WERI-Rb-1 (cell line): ENCODE results near the gene ITPK1.

ENCODE experiments used
- DNase-seq: peaks from one replicate; pipeline ENCODE4 v3.0.0-alpha.2; 2020
- H3K27ac ChIP-seq: fragments of 250-450 bp; sonication (Bioruptor Pico); 2 replicates; pipeline ENCODE4 v1.5.1; 2020; ENCODE audit warnings: mild to moderate bottlenecking, moderate library complexity
- H3K27me3 ChIP-seq: fragments of 250-450 bp; sonication (Bioruptor Pico); 2 replicates; pipeline ENCODE4 v1.5.1; 2021; ENCODE audit warnings: mild to moderate bottlenecking, low read depth, moderate library complexity; ENCODE audit not compliant: insufficient read depth, severe bottlenecking
- H3K36me3 ChIP-seq: fragments of 250-450 bp; sonication (Bioruptor Pico); 2 replicates; pipeline ENCODE4 v1.5.1; 2020; ENCODE audit warnings: mild to moderate bottlenecking, moderate library complexity
- H3K4me3 ChIP-seq: 2 replicates; pipeline ENCODE4 v1.5.1; 2011; ENCODE audit warnings: low read depth, mild to moderate bottlenecking, control low read depth, low read length
- H3K9me3 ChIP-seq: fragments of 250-450 bp; sonication (Bioruptor Pico); 2 replicates; pipeline ENCODE4 v1.5.1; 2021; ENCODE audit warnings: mild to moderate bottlenecking, moderate library complexity; ENCODE audit not compliant: severe bottlenecking
- TF ChIP-seq, protein P1 (sequence below): IDR thresholded peaks from 2 replicates; pipeline ENCODE4 v1.5.1; 2011; ENCODE audit warnings: low read depth, mild to moderate bottlenecking, control low read depth, inconsistent platforms, low read length

ITPK1 gene

DNA sequence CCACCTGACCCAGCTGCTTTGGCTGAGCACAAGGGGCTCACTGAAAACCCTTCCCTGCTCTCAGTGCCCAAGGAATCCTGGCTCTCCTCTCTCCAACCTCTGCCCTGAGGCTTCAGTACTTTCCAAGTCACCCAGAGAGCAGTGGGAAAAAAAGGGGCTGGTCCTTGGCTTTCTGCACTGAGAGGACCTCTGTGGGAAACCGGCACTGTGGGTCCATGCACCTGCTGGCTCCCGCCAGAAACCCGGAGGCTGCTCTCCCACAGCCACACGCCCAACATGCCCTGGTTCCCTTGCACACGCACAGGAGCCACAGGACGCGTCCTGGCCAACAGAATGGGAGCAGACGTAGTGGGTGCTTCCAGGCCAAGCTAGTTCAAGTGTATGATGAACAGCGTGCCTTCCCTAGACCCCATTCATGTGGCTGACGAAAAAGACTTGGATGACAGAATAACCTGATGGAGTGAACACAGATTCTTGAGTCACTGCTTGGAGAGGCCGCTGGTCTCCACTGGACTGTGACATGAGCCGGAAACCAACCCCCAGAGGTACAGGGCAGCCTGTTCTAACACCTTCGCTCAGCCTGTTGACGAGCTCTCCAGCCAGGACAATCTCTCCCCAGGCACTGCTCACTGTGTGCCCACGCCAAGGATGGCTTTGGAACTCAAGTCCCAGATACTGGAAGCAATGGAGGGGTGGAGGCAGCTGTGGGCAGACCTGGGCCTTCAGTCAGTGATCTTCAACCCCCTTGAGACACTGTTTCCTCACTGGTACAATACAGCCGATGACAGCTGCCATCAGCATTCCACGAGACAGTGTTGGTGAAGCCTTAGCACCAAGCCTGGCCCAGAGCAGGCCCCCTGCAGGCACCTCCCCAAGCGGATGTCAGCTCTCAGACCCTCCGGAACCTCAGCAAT is 87.7 kb downstream of the ITPK1 start:
- Histone ChIP-seq H3K9me3 (no peaks in the 10 kb centered on the region), H3K27ac (no peak overlapping the region), H3K4me3 (no peak overlapping the region), H3K36me3 (no peaks in the 10 kb centered on the region), H3K27me3 (no peaks in the 10 kb centered on the region)
- TF ChIP-seq, protein P1, sequence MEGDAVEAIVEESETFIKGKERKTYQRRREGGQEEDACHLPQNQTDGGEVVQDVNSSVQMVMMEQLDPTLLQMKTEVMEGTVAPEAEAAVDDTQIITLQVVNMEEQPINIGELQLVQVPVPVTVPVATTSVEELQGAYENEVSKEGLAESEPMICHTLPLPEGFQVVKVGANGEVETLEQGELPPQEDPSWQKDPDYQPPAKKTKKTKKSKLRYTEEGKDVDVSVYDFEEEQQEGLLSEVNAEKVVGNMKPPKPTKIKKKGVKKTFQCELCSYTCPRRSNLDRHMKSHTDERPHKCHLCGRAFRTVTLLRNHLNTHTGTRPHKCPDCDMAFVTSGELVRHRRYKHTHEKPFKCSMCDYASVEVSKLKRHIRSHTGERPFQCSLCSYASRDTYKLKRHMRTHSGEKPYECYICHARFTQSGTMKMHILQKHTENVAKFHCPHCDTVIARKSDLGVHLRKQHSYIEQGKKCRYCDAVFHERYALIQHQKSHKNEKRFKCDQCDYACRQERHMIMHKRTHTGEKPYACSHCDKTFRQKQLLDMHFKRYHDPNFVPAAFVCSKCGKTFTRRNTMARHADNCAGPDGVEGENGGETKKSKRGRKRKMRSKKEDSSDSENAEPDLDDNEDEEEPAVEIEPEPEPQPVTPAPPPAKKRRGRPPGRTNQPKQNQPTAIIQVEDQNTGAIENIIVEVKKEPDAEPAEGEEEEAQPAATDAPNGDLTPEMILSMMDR, result no peak
- DNase-seq, result no peak

DNA sequence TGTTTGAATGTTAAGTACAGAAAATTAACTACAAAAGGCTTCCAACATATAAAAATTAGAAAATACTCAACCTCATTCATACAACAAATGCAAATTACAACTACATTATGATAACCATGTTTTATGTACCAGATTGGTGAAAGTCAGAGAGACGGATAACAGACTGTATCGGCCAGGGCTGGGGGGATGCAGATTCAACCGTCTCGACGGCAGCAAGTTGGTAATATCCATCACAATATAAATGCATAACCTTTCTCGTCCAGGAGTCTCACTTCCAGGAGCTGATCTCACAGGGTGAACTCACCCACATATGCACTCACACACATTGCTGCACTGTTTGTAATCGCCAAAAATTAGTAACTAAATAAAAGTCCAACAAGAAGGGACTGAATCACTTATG is 89.4 kb downstream of the ITPK1 start:
- H3K4me3 ChIP-seq, result no peak overlapping the region
- no peaks in the 10 kb centered on the region for H3K36me3 ChIP-seq
- TF ChIP-seq, protein P1, result no peak
- no peaks in the 10 kb centered on the region for H3K27me3 ChIP-seq
- H3K27ac ChIP-seq, result no peak overlapping the region; the same call in 1 of the 2 replicates
- no peaks in the 10 kb centered on the region for H3K9me3 ChIP-seq
- DNase-seq, result no peak

DNA sequence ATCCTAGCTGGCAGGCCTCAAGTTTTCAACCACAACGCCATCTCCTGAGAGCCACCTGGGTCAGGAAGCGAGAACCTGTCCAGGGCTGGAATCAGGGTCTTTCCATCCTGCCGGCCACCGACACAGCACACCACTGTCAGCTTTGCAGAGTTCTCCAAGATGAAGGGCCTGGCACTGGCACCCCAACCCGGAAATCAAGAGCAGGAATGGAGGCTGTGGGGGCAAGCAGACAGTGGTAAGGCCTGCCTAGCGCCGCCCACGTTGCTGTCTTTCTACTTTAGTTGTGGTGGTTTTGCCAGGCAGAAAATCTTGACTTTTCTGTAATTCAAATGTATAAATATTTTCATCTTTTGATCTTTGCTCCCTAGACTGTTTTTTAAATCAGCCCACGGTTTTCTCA is 90.7 kb downstream of the ITPK1 start:
- Histone ChIP-seq H3K27me3 (no peaks in the 10 kb centered on the region), H3K36me3 (no peaks in the 10 kb centered on the region), H3K27ac (peak overlapping the region; percentile 86), H3K4me3 (no peak overlapping the region; the same call in 1 of the 2 replicates), H3K9me3 (no peaks in the 10 kb centered on the region)
- TF ChIP-seq, protein P1, result no peak
- DNase-seq, result no peak

DNA sequence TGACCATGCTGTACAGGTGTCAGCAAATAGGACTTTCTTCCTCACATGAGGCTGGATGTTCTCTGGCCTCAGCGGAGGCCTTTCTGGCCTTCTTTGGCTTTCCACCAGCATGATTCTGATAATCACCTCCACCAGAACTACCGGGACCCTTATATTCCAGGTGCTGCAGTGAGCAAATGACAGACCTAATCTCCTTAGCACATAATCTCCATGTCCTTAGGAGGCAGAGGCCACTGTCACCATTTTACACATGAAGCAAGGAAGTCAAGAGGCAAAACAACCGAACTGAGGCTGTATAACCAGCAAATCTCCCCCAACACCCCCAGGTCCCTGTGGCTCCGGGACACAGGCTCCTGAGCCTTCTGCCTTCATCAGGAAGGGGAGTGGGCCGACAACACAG is 91.2 kb downstream of the ITPK1 start:
- TF ChIP-seq, protein P1, result no peak
- H3K36me3 ChIP-seq, result no peaks in the 10 kb centered on the region
- H3K4me3 ChIP-seq, result peak overlapping the region; percentile 22; the same call in 1 of the 2 replicates
- H3K27ac ChIP-seq, result peak overlapping the region; percentile 86
- DNase-seq, result peak; percentile 73
- no peaks in the 10 kb centered on the region for H3K27me3 ChIP-seq
- H3K9me3 ChIP-seq, result no peaks in the 10 kb centered on the region

DNA sequence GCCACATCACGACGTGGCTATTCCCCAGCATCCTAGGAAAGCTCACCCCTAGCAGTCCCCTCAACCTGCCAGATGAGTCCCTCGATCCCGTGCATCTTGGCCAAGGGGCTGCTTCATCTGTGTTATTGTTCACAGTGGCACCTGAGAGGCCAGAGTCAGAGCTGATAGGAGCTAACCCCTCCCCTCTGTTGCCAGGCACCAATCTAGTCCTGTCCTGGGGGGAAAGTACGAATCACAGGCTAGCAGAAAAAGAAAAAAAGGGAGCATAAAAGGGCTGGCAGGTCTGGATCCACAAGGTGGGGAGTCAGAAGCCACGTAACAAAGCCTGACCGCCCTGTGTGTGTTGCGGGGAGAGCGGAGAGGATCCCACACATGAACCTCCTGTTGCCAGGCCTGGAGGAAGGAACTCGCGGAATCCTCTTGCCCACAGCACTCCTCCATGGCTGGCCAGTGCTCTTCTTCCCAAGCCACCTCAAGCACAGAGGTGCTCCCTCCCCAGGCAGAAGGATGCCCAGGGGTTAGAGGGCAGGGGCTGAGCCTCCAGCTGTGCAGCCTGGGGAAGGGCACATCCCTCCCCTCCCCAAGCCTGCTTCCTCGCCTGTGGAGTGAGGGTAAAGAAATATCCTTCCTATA is 91.8 kb downstream of the ITPK1 start:
- Histone ChIP-seq H3K36me3 (no peaks in the 10 kb centered on the region), H3K27ac (peak overlapping the region; percentile 86), H3K27me3 (no peaks in the 10 kb centered on the region), H3K4me3 (no peak overlapping the region), H3K9me3 (no peaks in the 10 kb centered on the region)
- TF ChIP-seq, protein P1, result no peak
- no peak for DNase-seq
